Measurements from ENCODE around the gene LIFR.

DNA sequence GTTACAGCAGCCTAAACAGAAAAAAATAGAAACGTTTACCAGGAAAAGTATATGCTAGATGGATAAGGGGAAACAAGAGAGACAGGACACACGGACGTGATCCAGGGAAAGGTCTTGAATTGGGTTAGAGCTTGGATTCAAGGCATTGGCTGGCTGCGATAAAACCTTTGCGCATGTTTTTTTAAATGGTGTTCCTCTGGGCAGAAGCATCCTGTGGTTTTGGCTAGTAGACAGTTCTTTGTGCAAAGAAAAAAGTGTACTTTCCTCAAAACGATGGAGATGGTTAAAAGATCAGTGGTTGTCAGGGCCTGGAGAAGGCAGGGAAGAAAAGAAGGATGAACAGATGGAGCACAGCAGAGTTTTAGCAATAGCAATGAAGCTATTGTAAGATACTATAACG is 37.5 kb upstream of the LIFR start:
- TF ChIP-seq, protein P1, sequence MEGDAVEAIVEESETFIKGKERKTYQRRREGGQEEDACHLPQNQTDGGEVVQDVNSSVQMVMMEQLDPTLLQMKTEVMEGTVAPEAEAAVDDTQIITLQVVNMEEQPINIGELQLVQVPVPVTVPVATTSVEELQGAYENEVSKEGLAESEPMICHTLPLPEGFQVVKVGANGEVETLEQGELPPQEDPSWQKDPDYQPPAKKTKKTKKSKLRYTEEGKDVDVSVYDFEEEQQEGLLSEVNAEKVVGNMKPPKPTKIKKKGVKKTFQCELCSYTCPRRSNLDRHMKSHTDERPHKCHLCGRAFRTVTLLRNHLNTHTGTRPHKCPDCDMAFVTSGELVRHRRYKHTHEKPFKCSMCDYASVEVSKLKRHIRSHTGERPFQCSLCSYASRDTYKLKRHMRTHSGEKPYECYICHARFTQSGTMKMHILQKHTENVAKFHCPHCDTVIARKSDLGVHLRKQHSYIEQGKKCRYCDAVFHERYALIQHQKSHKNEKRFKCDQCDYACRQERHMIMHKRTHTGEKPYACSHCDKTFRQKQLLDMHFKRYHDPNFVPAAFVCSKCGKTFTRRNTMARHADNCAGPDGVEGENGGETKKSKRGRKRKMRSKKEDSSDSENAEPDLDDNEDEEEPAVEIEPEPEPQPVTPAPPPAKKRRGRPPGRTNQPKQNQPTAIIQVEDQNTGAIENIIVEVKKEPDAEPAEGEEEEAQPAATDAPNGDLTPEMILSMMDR (IDR thresholded peaks at IDR 0.05), result no peak
- TF ChIP-seq POLR2AphosphoS5 (IDR thresholded peaks at IDR 0.05) (no peak), POLR2A (IDR thresholded peaks at IDR 0.05) (no peak)
